SK-N-SH treated with all-trans-retinoic acid at 6 μM for 48 hours (cell line): ENCODE measurements around the gene DAGLB.
"Not testable (repeated sequence)": the region's sequence is repeated elsewhere in the genome, so short reads cannot be mapped to it uniquely, and the experiment has no call there.

Experiments
- ATAC-seq: fragments of 200-7000 bp; cut with Tn5 transposase; 3 replicates; pipeline ENCODE4 v1.9.1; 2020; ENCODE audit warnings: mild to moderate bottlenecking, moderate library complexity
- ARNTL ChIP-seq: fragments of 450-650 bp; formaldehyde crosslinking; IDR thresholded peaks from 2 replicates; pipeline ENCODE4 v1.5.0; 2020; ENCODE audit warnings: low read depth, mild to moderate bottlenecking, moderate library complexity, borderline replicate concordance
- BACH2 ChIP-seq: fragments of 250-450 bp; sonication (Bioruptor Pico); IDR thresholded peaks from 2 replicates; pipeline ENCODE4 v1.9.0; 2021; ENCODE audit warnings: mild to moderate bottlenecking, borderline replicate concordance
- CSDC2 ChIP-seq: fragments of 250-450 bp; sonication (Bioruptor Pico); IDR thresholded peaks from 2 replicates; pipeline ENCODE4 v1.5.0; 2020; ENCODE audit warnings: mild to moderate bottlenecking, moderate library complexity
- ESRRG ChIP-seq: fragments of 250-450 bp; sonication (Bioruptor Pico); IDR thresholded peaks from 2 replicates; pipeline ENCODE4 v1.6.1; 2021; ENCODE audit warnings: mild to moderate bottlenecking
- GLIS3 ChIP-seq: fragments of 250-450 bp; sonication (Bioruptor Pico); IDR thresholded peaks from 2 replicates; pipeline ENCODE4 v1.5.0; 2020; ENCODE audit warnings: mild to moderate bottlenecking, moderate library complexity
- ISL1 ChIP-seq: fragments of 250-450 bp; sonication (Bioruptor Pico); IDR thresholded peaks from 2 replicates; pipeline ENCODE4 v2.1.2; 2022; ENCODE audit warnings: mild to moderate bottlenecking, moderate library complexity
- OSR1 ChIP-seq: fragments of 250-450 bp; sonication (Bioruptor Pico); IDR thresholded peaks from 2 replicates; pipeline ENCODE4 v1.8.0; 2022; ENCODE audit warnings: moderate library complexity, mild to moderate bottlenecking, inconsistent platforms
- PPARA ChIP-seq: fragments of 250-450 bp; sonication (Bioruptor Pico); IDR thresholded peaks from 2 replicates; pipeline ENCODE4 v1.5.0; 2020; ENCODE audit warnings: mild to moderate bottlenecking, borderline replicate concordance
- RARB ChIP-seq: fragments of 250-450 bp; sonication (Bioruptor Pico); IDR thresholded peaks from 2 replicates; pipeline ENCODE4 v1.8.0; 2021; ENCODE audit warnings: mild to moderate bottlenecking, moderate library complexity
- SNAI2 ChIP-seq: fragments of 250-450 bp; sonication (Bioruptor Pico); IDR thresholded peaks from 2 replicates; pipeline ENCODE4 v1.5.0; 2020; ENCODE audit warnings: mild to moderate bottlenecking, moderate library complexity
- TCF4 ChIP-seq: fragments of 250-450 bp; sonication (Bioruptor Pico); IDR thresholded peaks from 2 replicates; pipeline ENCODE4 v1.8.0; 2021; ENCODE audit warnings: mild to moderate bottlenecking, moderate library complexity, borderline replicate concordance
- TOX ChIP-seq: fragments of 250-450 bp; sonication (Bioruptor Pico); IDR thresholded peaks from 2 replicates; pipeline ENCODE4 v1.8.0; 2021; ENCODE audit warnings: mild to moderate bottlenecking, moderate library complexity, borderline replicate concordance
- ZC3H10 ChIP-seq: fragments of 250-450 bp; sonication (Bioruptor Pico); IDR thresholded peaks from 2 replicates; pipeline ENCODE4 v1.5.1; 2021; ENCODE audit warnings: mild to moderate bottlenecking, moderate library complexity
- ZFP3 ChIP-seq: fragments of 250-450 bp; sonication (Bioruptor Pico); IDR thresholded peaks from 2 replicates; pipeline ENCODE4 v1.5.0; 2020; ENCODE audit warnings: mild to moderate bottlenecking, moderate library complexity
- ZFP30 ChIP-seq: fragments of 450-650 bp; formaldehyde crosslinking; IDR thresholded peaks from 2 replicates; pipeline ENCODE4 v1.5.0; 2022; ENCODE audit warnings: mild to moderate bottlenecking, moderate library complexity
- ZNF70 ChIP-seq: fragments of 450-650 bp; formaldehyde crosslinking; IDR thresholded peaks from 2 replicates; pipeline ENCODE4 v1.5.0; 2020; ENCODE audit warnings: mild to moderate bottlenecking, moderate library complexity
- ZNF8 ChIP-seq: fragments of 450-650 bp; formaldehyde crosslinking; IDR thresholded peaks from 2 replicates; pipeline ENCODE4 v1.5.0; 2020; ENCODE audit warnings: mild to moderate bottlenecking, moderate library complexity
- TF ChIP-seq, protein P1 (sequence below): fragments of 250-450 bp; sonication (Bioruptor Pico); IDR thresholded peaks from 2 replicates; pipeline ENCODE4 v1.8.0; 2021; ENCODE audit warnings: low read depth, mild to moderate bottlenecking, moderate library complexity, borderline replicate concordance
- TF ChIP-seq, protein P2 (sequence below): fragments of 250-450 bp; sonication (Bioruptor Pico); IDR thresholded peaks from 2 replicates; pipeline ENCODE4 v1.5.1; 2020; ENCODE audit warnings: low read depth, mild to moderate bottlenecking, moderate library complexity
- TF ChIP-seq, protein P3 (sequence below): fragments of 250-450 bp; sonication (Bioruptor Pico); IDR thresholded peaks from 2 replicates; pipeline ENCODE4 v1.5.1; 2021; ENCODE audit warnings: mild to moderate bottlenecking, moderate library complexity
- TF ChIP-seq, protein P4 (sequence below): fragments of 250-450 bp; sonication (Bioruptor Pico); IDR thresholded peaks from 2 replicates; pipeline ENCODE4 v1.8.0; 2020; ENCODE audit warnings: mild to moderate bottlenecking, moderate library complexity, borderline replicate concordance
- TF ChIP-seq, protein P5 (sequence below): fragments of 250-450 bp; sonication (Bioruptor Pico); IDR thresholded peaks from 2 replicates; pipeline ENCODE4 v1.5.0; 2020; ENCODE audit warnings: mild to moderate bottlenecking, moderate library complexity

The DAGLB gene

DNA sequence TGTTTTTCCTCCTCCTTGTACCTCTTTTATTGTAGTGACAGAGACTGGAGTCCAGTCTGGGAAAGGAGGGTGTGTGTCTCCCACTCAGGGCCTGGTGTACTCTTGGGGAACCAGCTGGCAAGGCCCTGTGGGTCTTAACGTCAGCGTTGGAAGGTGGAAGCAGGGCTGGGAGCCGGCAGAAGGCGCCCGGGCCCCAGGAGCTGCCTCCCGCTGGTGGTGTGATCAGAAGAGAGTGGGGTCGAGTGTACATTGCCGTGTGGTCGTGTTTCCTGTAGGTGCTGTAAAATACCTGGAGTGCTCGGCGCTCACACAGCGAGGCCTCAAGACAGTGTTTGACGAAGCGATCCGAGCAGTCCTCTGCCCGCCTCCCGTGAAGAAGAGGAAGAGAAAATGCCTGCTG is 45.7 kb downstream of the DAGLB start:
- no peak for ATAC-seq
- TF ChIP-seq, protein P1, sequence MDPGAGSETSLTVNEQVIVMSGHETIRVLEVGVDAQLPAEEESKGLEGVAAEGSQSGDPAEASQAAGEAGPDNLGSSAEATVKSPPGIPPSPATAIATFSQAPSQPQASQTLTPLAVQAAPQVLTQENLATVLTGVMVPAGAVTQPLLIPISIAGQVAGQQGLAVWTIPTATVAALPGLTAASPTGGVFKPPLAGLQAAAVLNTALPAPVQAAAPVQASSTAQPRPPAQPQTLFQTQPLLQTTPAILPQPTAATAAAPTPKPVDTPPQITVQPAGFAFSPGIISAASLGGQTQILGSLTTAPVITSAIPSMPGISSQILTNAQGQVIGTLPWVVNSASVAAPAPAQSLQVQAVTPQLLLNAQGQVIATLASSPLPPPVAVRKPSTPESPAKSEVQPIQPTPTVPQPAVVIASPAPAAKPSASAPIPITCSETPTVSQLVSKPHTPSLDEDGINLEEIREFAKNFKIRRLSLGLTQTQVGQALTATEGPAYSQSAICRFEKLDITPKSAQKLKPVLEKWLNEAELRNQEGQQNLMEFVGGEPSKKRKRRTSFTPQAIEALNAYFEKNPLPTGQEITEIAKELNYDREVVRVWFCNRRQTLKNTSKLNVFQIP (CRISPR knock-in tag): no peak
- TF ChIP-seq, protein P2, sequence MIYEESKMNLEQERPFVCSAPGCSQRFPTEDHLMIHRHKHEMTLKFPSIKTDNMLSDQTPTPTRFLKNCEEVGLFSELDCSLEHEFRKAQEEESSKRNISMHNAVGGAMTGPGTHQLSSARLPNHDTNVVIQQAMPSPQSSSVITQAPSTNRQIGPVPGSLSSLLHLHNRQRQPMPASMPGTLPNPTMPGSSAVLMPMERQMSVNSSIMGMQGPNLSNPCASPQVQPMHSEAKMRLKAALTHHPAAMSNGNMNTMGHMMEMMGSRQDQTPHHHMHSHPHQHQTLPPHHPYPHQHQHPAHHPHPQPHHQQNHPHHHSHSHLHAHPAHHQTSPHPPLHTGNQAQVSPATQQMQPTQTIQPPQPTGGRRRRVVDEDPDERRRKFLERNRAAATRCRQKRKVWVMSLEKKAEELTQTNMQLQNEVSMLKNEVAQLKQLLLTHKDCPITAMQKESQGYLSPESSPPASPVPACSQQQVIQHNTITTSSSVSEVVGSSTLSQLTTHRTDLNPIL: no peak
- TF ChIP-seq TOX (CRISPR knock-in tag): no peak
- TF ChIP-seq PPARA: no peak
- TF ChIP-seq TCF4 (CRISPR knock-in tag): no peak
- TF ChIP-seq SNAI2 (CRISPR knock-in tag): no peak
- no peak for TF ChIP-seq ESRRG (CRISPR knock-in tag)

DNA sequence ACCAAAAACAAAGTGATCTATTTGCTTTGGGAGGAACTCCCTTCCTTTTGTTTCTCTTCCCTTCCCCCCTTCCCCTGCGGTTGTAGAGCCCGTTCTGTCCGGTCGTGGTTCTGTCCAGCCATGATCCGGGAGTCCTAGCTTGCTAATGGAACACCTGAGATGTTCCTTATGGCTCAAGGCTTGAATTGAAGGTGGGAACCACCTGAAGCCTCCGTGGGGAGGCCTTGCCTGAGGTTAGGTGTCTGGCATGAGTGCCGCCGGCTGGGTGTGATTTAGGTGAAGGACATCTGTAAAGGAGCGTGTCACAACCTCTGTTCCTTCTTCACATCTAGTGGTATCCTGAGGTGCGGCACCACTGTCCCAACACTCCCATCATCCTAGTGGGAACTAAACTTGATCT is 46.2 kb downstream of the DAGLB start:
- TF ChIP-seq ZFP30 (CRISPR knock-in tag) (no peak), TCF4 (CRISPR knock-in tag) (no peak), ZFP3 (no peak), ARNTL (CRISPR knock-in tag) (no peak), BACH2 (no peak), ZC3H10 (CRISPR knock-in tag) (no peak), ZNF70 (no peak), ESRRG (CRISPR knock-in tag) (no peak), RARB (CRISPR knock-in tag) (no peak), ZNF8 (CRISPR knock-in tag) (no peak), OSR1 (no peak)
- TF ChIP-seq, protein P1 (CRISPR knock-in tag): no peak
- TF ChIP-seq, protein P3, sequence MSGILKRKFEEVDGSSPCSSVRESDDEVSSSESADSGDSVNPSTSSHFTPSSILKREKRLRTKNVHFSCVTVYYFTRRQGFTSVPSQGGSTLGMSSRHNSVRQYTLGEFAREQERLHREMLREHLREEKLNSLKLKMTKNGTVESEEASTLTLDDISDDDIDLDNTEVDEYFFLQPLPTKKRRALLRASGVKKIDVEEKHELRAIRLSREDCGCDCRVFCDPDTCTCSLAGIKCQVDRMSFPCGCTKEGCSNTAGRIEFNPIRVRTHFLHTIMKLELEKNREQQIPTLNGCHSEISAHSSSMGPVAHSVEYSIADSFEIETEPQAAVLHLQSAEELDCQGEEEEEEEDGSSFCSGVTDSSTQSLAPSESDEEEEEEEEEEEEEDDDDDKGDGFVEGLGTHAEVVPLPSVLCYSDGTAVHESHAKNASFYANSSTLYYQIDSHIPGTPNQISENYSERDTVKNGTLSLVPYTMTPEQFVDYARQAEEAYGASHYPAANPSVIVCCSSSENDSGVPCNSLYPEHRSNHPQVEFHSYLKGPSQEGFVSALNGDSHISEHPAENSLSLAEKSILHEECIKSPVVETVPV (CRISPR knock-in tag): no peak
- TF ChIP-seq, all 23 proteins: peak for 0
- no peak for ATAC-seq

DNA sequence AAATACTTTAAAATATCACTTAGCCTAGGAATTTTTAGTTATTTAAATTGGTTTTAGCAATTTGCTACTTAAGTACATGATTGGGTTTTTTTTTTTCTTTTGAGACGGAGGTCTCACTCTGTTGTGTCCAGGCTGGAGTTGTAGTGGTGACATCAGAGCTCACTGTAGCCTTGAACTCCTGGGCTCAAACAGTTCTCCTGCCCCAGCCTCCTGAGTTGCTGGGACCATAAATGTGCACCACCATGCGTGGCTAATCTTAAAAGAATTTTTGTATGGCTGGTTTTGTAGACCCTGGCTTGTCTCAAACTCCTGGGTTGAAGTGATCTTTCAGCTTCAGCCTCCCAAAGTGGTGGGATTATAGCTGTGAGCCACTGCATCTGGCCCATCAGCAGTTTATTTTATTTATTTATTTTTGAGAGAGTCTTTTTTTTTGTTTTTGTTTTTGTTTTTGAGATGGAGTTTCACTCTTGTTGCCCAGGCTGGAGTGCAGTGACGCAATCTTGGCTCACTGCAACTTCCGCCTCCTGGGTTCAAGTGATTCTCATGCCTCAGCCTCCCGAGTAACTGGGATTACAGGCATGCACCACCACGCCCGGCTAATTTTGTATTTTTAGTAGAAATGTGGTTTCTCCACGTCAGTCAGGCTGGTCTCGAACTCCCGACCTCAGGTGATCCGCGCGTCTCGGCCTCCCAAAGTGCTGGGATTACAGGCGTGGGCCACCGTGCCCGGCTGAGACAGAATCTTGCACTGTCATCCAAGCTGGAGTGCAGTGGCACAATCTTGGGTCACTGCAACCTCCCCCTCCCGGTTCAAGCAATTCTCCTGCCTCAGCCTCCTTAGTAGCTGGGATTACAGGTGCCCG is 47.3 kb downstream of the DAGLB start:
- ATAC-seq: not testable (repeated sequence)

DNA sequence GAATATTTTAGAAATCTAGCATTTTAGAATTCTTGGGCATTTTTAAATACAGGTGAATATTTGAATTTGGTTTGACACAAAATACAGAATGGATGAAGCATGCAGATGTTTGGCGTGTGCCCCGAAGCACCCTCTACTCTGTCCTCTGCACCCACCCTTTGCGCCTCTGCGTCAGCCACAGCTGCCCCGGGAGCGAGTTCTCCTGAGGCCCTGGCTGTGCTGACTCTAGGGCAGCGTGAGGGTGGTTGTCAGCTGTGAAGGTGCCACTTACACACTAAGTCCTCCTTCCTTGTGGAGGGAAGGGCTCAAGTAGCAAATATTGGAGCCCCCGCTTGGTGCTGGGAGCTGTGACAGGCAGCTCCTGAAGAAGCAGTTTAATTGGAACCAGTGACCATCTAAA is 48.4 kb downstream of the DAGLB start:
- TF ChIP-seq ESRRG (CRISPR knock-in tag) (no peak), ZNF8 (CRISPR knock-in tag) (no peak), CSDC2 (CRISPR knock-in tag) (no peak), ZNF70 (no peak), TCF4 (CRISPR knock-in tag) (no peak), ZFP30 (CRISPR knock-in tag) (no peak), BACH2 (no peak), RARB (CRISPR knock-in tag) (no peak), ISL1 (CRISPR knock-in tag) (no peak), GLIS3 (no peak)
- TF ChIP-seq, protein P1 (CRISPR knock-in tag): no peak
- TF ChIP-seq, protein P4, sequence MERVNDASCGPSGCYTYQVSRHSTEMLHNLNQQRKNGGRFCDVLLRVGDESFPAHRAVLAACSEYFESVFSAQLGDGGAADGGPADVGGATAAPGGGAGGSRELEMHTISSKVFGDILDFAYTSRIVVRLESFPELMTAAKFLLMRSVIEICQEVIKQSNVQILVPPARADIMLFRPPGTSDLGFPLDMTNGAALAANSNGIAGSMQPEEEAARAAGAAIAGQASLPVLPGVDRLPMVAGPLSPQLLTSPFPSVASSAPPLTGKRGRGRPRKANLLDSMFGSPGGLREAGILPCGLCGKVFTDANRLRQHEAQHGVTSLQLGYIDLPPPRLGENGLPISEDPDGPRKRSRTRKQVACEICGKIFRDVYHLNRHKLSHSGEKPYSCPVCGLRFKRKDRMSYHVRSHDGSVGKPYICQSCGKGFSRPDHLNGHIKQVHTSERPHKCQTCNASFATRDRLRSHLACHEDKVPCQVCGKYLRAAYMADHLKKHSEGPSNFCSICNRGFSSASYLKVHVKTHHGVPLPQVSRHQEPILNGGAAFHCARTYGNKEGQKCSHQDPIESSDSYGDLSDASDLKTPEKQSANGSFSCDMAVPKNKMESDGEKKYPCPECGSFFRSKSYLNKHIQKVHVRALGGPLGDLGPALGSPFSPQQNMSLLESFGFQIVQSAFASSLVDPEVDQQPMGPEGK (CRISPR knock-in tag): no peak
- TF ChIP-seq, protein P5, sequence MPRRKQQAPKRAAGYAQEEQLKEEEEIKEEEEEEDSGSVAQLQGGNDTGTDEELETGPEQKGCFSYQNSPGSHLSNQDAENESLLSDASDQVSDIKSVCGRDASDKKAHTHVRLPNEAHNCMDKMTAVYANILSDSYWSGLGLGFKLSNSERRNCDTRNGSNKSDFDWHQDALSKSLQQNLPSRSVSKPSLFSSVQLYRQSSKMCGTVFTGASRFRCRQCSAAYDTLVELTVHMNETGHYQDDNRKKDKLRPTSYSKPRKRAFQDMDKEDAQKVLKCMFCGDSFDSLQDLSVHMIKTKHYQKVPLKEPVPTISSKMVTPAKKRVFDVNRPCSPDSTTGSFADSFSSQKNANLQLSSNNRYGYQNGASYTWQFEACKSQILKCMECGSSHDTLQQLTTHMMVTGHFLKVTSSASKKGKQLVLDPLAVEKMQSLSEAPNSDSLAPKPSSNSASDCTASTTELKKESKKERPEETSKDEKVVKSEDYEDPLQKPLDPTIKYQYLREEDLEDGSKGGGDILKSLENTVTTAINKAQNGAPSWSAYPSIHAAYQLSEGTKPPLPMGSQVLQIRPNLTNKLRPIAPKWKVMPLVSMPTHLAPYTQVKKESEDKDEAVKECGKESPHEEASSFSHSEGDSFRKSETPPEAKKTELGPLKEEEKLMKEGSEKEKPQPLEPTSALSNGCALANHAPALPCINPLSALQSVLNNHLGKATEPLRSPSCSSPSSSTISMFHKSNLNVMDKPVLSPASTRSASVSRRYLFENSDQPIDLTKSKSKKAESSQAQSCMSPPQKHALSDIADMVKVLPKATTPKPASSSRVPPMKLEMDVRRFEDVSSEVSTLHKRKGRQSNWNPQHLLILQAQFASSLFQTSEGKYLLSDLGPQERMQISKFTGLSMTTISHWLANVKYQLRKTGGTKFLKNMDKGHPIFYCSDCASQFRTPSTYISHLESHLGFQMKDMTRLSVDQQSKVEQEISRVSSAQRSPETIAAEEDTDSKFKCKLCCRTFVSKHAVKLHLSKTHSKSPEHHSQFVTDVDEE (CRISPR knock-in tag): no peak
- ATAC-seq: 0 out of 3 replicates have a peak, but pooled peaks have one; percentile 6
